Measurements from ENCODE around the gene SNAPC5. TPM values are rescaled to one million over a fixed set of nuclear protein-coding genes. Genes with fewer than 3 reads are reported as not detected.
"Not testable (repeated sequence)": the region's sequence is repeated elsewhere in the genome, so short reads cannot be mapped to it uniquely, and the experiment has no call there.

SNAPC5 gene
- total RNA-seq, 1 donor from 2014 or later = 24.8 TPM

- DNase-seq (ENCODE audit: extremely low spot score, unreplicated experiment) = no peak
- Mint-ChIP-seq H3K27ac (ENCODE audit: unreplicated experiment) (peak overlapping the region; percentile 86), H3K4me3 (ENCODE audit: unreplicated experiment) (no peak overlapping the region), H3K36me3 (ENCODE audit: unreplicated experiment) (no peaks in the 10 kb centered on the region), H3K27me3 (ENCODE audit: unreplicated experiment) (no peaks in the 10 kb centered on the region), H3K9me3 (ENCODE audit: unreplicated experiment) (no peaks in the 10 kb centered on the region), H3K4me1 (ENCODE audit: unreplicated experiment) (peaks cover 30% of the 10 kb centered on the region)
- no peak for TF ChIP-seq CTCF (IDR thresholded peaks at IDR 0.05)
Measured at GRCh38 chr15:66474135-66474534, 23.4 kb downstream of the SNAPC5 start.

GRCh38 chr15:66472176-66472999 lies 25.2 kb downstream of the SNAPC5 start:
- TF ChIP-seq CTCF (IDR thresholded peaks at IDR 0.05) = no peak
- no peak for DNase-seq (ENCODE audit: extremely low spot score, unreplicated experiment)
- H3K4me3 Mint-ChIP-seq (ENCODE audit: unreplicated experiment) = no peak overlapping the region
- no peaks in the 10 kb centered on the region for H3K9me3 Mint-ChIP-seq (ENCODE audit: unreplicated experiment)
- H3K27me3 Mint-ChIP-seq (ENCODE audit: unreplicated experiment) = no peaks in the 10 kb centered on the region
- H3K36me3 Mint-ChIP-seq (ENCODE audit: unreplicated experiment) = no peaks in the 10 kb centered on the region
- peaks cover 30% of the 10 kb centered on the region for H3K4me1 Mint-ChIP-seq (ENCODE audit: unreplicated experiment)
- peak overlapping the region; percentile 86 for H3K27ac Mint-ChIP-seq (ENCODE audit: unreplicated experiment)

- H3K9me3 Mint-ChIP-seq (ENCODE audit: unreplicated experiment); H3K36me3 Mint-ChIP-seq (ENCODE audit: unreplicated experiment); DNase-seq (ENCODE audit: extremely low spot score, unreplicated experiment); H3K4me3 Mint-ChIP-seq (ENCODE audit: unreplicated experiment); H3K27me3 Mint-ChIP-seq (ENCODE audit: unreplicated experiment): not testable (repeated sequence)
- peaks cover 30% of the 10 kb centered on the region for H3K4me1 Mint-ChIP-seq (ENCODE audit: unreplicated experiment)
- peak overlapping the region; percentile 31 for H3K27ac Mint-ChIP-seq (ENCODE audit: unreplicated experiment)
Measured at GRCh38 chr15:66470825-66471224, 26.7 kb downstream of the SNAPC5 start.

GRCh38 chr15:66467162-66468040 lies 30.2 kb downstream of the SNAPC5 start:
- H3K36me3 Mint-ChIP-seq (ENCODE audit: unreplicated experiment); H3K27ac Mint-ChIP-seq (ENCODE audit: unreplicated experiment); H3K27me3 Mint-ChIP-seq (ENCODE audit: unreplicated experiment); H3K9me3 Mint-ChIP-seq (ENCODE audit: unreplicated experiment); DNase-seq (ENCODE audit: extremely low spot score, unreplicated experiment); H3K4me3 Mint-ChIP-seq (ENCODE audit: unreplicated experiment): not testable (repeated sequence)
- H3K4me1 Mint-ChIP-seq (ENCODE audit: unreplicated experiment) = peaks cover 18% of the 10 kb centered on the region

GRCh38 chr15:66465294-66465693 lies 32.3 kb downstream of the SNAPC5 start:
- H3K36me3 Mint-ChIP-seq (ENCODE audit: unreplicated experiment); H3K4me3 Mint-ChIP-seq (ENCODE audit: unreplicated experiment); H3K9me3 Mint-ChIP-seq (ENCODE audit: unreplicated experiment); H3K27me3 Mint-ChIP-seq (ENCODE audit: unreplicated experiment); DNase-seq (ENCODE audit: extremely low spot score, unreplicated experiment); H3K27ac Mint-ChIP-seq (ENCODE audit: unreplicated experiment): not testable (repeated sequence)
- peaks cover 13% of the 10 kb centered on the region for H3K4me1 Mint-ChIP-seq (ENCODE audit: unreplicated experiment)

GRCh38 chr15:66462627-66463026 lies 34.9 kb downstream of the SNAPC5 start:
- no peak overlapping the region for H3K4me3 Mint-ChIP-seq (ENCODE audit: unreplicated experiment)
- peaks cover 3% of the 10 kb centered on the region for H3K36me3 Mint-ChIP-seq (ENCODE audit: unreplicated experiment)
- no peak for TF ChIP-seq CTCF (IDR thresholded peaks at IDR 0.05)
- H3K4me1 Mint-ChIP-seq (ENCODE audit: unreplicated experiment) = peaks cover 13% of the 10 kb centered on the region
- no peak for DNase-seq (ENCODE audit: extremely low spot score, unreplicated experiment)
- H3K27me3 Mint-ChIP-seq (ENCODE audit: unreplicated experiment) = no peaks in the 10 kb centered on the region
- H3K27ac Mint-ChIP-seq (ENCODE audit: unreplicated experiment) = peak overlapping the region; percentile 50
- no peaks in the 10 kb centered on the region for H3K9me3 Mint-ChIP-seq (ENCODE audit: unreplicated experiment)

Data from osteocyte (in vitro differentiated cells).